MM.1S (cell line): ENCODE measurements around the gene CDC25B.

Source experiments
- EZH2 ChIP-seq: fragments of 300-600 bp; sonication (generic); optimal IDR thresholded peaks from 2 replicates; pipeline ENCODE3; 2017; ENCODE audit warnings: low read depth, mild to moderate bottlenecking, antibody characterized with exemption, low read length, mixed read lengths
- TF ChIP-seq, protein P1 (sequence below): fragments of 300-600 bp; sonication (generic); IDR thresholded peaks from 2 replicates; pipeline ENCODE4 v1.5.1; 2016; ENCODE audit warnings: antibody characterized with exemption, low read length, mixed read lengths

DNA sequence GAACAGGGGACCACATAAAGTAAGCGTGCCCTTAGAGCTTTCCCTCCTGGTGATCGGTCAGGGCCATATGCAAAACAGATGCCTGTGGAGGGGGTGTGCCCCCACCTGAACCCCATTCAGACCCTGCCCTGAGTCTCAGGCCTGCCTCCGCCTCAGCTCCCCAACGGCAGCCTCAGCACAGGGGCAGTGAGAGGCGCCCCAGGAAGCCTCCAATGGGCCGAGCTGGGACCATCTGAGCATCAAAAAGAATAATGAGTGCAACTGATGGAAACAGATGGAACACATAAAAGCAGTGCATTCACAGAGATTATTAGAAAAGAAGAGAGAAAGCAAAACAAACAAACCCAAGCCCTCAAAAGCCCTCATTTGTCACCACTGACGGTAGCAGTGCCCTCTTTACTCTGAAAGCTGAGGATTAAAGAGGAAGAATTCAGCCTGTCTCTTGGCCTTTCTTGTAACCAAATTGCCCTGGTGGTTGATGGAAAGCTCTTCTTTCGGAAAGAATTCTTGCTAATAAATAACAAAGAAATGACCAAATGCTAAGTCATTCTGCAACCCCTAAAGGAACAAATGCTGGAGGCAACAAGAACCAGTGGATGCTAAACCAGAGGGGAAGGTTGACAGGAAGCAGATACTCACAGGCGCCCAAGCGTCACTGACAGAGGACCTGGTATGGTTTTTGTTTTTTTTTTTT, 35.3 kb upstream of the CDC25B start:
- TF ChIP-seq, protein P1, sequence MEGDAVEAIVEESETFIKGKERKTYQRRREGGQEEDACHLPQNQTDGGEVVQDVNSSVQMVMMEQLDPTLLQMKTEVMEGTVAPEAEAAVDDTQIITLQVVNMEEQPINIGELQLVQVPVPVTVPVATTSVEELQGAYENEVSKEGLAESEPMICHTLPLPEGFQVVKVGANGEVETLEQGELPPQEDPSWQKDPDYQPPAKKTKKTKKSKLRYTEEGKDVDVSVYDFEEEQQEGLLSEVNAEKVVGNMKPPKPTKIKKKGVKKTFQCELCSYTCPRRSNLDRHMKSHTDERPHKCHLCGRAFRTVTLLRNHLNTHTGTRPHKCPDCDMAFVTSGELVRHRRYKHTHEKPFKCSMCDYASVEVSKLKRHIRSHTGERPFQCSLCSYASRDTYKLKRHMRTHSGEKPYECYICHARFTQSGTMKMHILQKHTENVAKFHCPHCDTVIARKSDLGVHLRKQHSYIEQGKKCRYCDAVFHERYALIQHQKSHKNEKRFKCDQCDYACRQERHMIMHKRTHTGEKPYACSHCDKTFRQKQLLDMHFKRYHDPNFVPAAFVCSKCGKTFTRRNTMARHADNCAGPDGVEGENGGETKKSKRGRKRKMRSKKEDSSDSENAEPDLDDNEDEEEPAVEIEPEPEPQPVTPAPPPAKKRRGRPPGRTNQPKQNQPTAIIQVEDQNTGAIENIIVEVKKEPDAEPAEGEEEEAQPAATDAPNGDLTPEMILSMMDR, result no peak
- no peak for TF ChIP-seq EZH2
